ENCODE results near the gene HEXB.
"Not testable (repeated sequence)": the region's sequence is repeated elsewhere in the genome, so short reads cannot be mapped to it uniquely, and the experiment has no call there.

HEXB gene

GRCh38 chr5:74738406-74738805 lies 53.4 kb downstream of the HEXB start:
- DNase-seq, result no peak

GRCh38 chr5:74748742-74749141 lies 63.7 kb downstream of the HEXB start:
- not testable (repeated sequence) for DNase-seq

GRCh38 chr5:74761241-74761640 lies 76.2 kb downstream of the HEXB start:
- no peak for DNase-seq

- DNase-seq, result no peak
These were observed 77.6 kb downstream of the HEXB start for GRCh38 chr5:74762599-74762998.

GRCh38 chr5:74763504-74763903 lies 78.5 kb downstream of the HEXB start:
- DNase-seq, result no peak

GRCh38 chr5:74765201-74765600 lies 80.2 kb downstream of the HEXB start:
- no peak for DNase-seq

GRCh38 chr5:74765929-74766328 lies 80.9 kb downstream of the HEXB start:
- DNase-seq, result no peak

- peak; percentile 19 to 75 (median 52) for DNase-seq
These were observed 81.4 kb downstream of the HEXB start for GRCh38 chr5:74766418-74766848.

GRCh38 chr5:74766849-74767578 lies 82.0 kb downstream of the HEXB start, which contains the start of the genes GFM2 and NSA2:
GFM2 (minus strand) TSS chr5:74767117; CDS start chr5:74763742, 3,375 bp downstream.
NSA2 (plus strand) TSS chr5:74767249; CDS start chr5:74767361, 112 bp downstream.
- DNase-seq, result peak; percentile 94 to 96 (median 96)

- peak; percentile 44 to 74 (median 70) for DNase-seq
These were observed 82.5 kb downstream of the HEXB start for GRCh38 chr5:74767579-74767913.

All from suppressor macrophage (primary cell).